ENCODE results near the gene TENM4.

DNA sequence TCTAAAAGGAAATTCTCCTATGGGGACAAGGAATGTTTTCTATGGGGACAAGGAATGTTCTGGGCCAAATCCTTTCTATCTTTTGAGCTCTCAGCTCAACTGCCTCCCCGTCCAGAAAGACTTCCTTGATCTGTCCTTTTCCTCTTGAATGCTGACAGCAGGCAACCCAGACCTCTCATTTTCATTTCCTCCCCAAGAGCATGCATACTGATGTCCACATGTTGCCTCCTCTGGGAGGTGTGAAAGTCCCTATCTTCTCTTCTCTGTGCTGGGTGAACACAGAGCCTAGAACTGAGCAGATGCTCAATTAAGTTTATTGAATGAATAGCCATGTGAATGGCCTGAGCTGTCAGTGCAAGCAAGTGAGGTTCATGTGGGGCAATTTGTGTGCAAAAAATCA, 534.3 kb downstream of the TENM4 start:
- TF ChIP-seq CTCF (IDR thresholded peaks at IDR 0.05) (no peak), POLR2AphosphoS5 (IDR thresholded peaks at IDR 0.05) (no peak)
